ENCODE data around the gene AUP1.

- no peak for TF ChIP-seq CTCF (IDR thresholded peaks at IDR 0.05)
- no peak for TF ChIP-seq EP300 (IDR thresholded peaks at IDR 0.05; ENCODE audit: low read depth)
These were observed 14.9 kb downstream of the AUP1 start, which contains the start of gene TLX2 for GRCh38 chr2:74514368-74515270.

All from transverse colon (tissue), 3 donors.